ENCODE data around the gene CELA3A. TPM values are rescaled to one million over a fixed set of nuclear protein-coding genes. Genes with fewer than 3 reads are reported as not detected.
"Not testable (repeated sequence)": the region's sequence is repeated elsewhere in the genome, so short reads cannot be mapped to it uniquely, and the experiment has no call there.

CELA3A gene
- polyA plus RNA-seq, 3 donors, result not detected

DNA sequence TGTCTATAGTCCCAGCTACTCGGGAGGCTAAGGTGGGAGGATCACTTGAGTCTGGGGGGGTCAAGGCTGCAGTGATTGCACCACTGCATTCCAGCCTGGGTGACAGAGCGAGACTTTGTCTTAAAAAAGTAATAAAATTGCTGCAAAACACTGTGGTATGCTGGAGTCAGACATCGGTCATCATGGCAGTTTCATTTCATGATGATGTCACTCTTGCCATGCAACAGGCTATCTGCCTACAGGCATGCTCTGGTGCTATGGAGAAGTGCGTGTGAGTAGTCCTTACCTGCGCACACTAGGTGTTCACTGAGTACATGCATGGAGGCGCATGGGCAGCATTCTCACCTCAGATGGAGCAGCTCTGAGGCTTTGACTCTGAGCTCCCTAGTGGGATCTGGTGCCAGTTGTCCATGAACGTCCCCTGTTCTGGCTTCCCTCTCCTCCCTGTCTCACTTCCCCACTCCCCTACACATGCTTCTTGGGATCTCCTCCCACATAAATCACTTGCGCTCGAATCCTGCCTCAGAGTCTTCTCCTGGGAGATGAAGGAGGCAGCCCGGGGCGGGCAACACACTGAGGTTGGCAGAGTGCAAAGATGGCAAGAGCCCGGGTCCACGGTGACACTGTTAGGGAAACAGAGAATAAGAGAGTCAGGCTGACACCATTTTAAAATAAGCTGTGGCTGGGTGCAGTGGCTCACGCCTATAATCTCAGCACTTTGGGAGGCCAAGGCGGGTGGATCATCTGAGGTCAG lies 35.0 kb upstream of the CELA3A start:
- Histone ChIP-seq H3K27ac (ENCODE audit: low read depth in 1 of 2, low read length in 2 of 2) (no peak overlapping the region), H3K4me2 (replicated peaks; ENCODE audit: extremely low read depth, low read length, poor library complexity, severe bottlenecking) (no peak overlapping the region), H3K9ac (ENCODE audit: insufficient read depth, low read length, poor library complexity, severe bottlenecking) (no peak overlapping the region), H3K4me1 (ENCODE audit: control insufficient read depth in 1 of 2, insufficient read depth in 2 of 2, low read length in 2 of 2) (no peaks in the 10 kb centered on the region), H3K9me3 (replicated peaks in 1 of 2; ENCODE audit: control insufficient read depth in 1 of 2, insufficient read depth in 1 of 2, low read length in 2 of 2) (no peaks in the 10 kb centered on the region), H2AFZ (ENCODE audit: insufficient read depth, low read depth, low read length, poor library complexity, severe bottlenecking) (no peak overlapping the region), H3K79me2 (ENCODE audit: insufficient read depth, low read length) (no peaks in the 10 kb centered on the region), H3K4me3 (replicated peaks in 1 of 3; ENCODE audit: low read depth in 2 of 3, low read length in 3 of 3) (no peak overlapping the region), H3K36me3 (replicated peaks in 1 of 2; ENCODE audit: control insufficient read depth in 1 of 2, insufficient read depth in 2 of 2, low read length in 2 of 2) (no peaks in the 10 kb centered on the region), H4K20me1 (ENCODE audit: insufficient read depth, low read length) (no peaks in the 10 kb centered on the region), H3K27me3 (ENCODE audit: control insufficient read depth in 2 of 2, insufficient read depth in 2 of 2, low read length in 2 of 2) (no peaks in the 10 kb centered on the region)
- H3K27me3 Mint-ChIP-seq (ENCODE audit: low read depth in 3 of 3), result peaks cover 0 to 4% (median 3%) of the 10 kb centered on the region in 3 donors
- intact Hi-C loops (cut with micrococcal nuclease), result loop anchor here in 1 of 2 donors (10.0 kb wide), 1 partner anchor 262 kb away; no protein-coding TSS in a partner anchor
- peaks cover 4% of the 10 kb centered on the region for H3K4me1 Mint-ChIP-seq
- TF ChIP-seq, protein P1, sequence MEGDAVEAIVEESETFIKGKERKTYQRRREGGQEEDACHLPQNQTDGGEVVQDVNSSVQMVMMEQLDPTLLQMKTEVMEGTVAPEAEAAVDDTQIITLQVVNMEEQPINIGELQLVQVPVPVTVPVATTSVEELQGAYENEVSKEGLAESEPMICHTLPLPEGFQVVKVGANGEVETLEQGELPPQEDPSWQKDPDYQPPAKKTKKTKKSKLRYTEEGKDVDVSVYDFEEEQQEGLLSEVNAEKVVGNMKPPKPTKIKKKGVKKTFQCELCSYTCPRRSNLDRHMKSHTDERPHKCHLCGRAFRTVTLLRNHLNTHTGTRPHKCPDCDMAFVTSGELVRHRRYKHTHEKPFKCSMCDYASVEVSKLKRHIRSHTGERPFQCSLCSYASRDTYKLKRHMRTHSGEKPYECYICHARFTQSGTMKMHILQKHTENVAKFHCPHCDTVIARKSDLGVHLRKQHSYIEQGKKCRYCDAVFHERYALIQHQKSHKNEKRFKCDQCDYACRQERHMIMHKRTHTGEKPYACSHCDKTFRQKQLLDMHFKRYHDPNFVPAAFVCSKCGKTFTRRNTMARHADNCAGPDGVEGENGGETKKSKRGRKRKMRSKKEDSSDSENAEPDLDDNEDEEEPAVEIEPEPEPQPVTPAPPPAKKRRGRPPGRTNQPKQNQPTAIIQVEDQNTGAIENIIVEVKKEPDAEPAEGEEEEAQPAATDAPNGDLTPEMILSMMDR (IDR thresholded peaks at IDR 0.05), result no peak
- no peaks in the 10 kb centered on the region for H3K36me3 Mint-ChIP-seq
- H3K9me3 Mint-ChIP-seq, result peaks cover 0 to 2% (median 0%) of the 10 kb centered on the region in 7 donors
- no peak for DNase-seq
- H3K4me3 Mint-ChIP-seq, result no peak overlapping the region
- 88% methylated on average over 13 of the region's 15 CpGs for WGBS (ENCODE audit: insufficient coverage)
- no peak overlapping the region for H3K27ac Mint-ChIP-seq

DNA sequence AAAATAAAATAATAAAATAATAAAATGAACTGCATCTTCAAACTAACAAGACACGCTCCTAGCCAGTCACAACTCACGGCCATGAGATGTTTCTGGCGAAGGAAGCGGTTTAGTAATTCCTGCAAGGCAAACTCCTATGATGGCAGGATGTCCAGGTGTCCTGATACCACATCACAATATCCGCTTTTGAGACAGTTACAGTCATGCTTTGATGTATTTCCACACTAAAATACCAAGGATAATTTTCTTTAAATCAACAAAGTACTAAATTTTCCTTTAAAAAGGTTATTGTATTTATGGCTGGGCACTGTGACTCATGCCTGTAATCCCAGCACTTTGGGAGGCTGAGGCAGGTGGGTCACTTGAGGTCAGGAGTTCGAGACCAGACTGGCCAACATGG lies 34.2 kb upstream of the CELA3A start:
- H3K36me3 Mint-ChIP-seq; H3K9me3 ChIP-seq (replicated peaks in 1 of 2; ENCODE audit: control insufficient read depth in 1 of 2, insufficient read depth in 1 of 2, low read length in 2 of 2); H3K4me2 ChIP-seq (replicated peaks; ENCODE audit: extremely low read depth, low read length, poor library complexity, severe bottlenecking); H3K4me1 Mint-ChIP-seq; H2AFZ ChIP-seq (ENCODE audit: insufficient read depth, low read depth, low read length, poor library complexity, severe bottlenecking); H3K79me2 ChIP-seq (ENCODE audit: insufficient read depth, low read length); DNase-seq; H3K4me3 ChIP-seq (replicated peaks in 1 of 3; ENCODE audit: low read depth in 2 of 3, low read length in 3 of 3); H3K27ac ChIP-seq (ENCODE audit: low read depth in 1 of 2, low read length in 2 of 2); H3K9ac ChIP-seq (ENCODE audit: insufficient read depth, low read length, poor library complexity, severe bottlenecking); H3K27me3 ChIP-seq (ENCODE audit: control insufficient read depth in 2 of 2, insufficient read depth in 2 of 2, low read length in 2 of 2); H3K27ac Mint-ChIP-seq; H4K20me1 ChIP-seq (ENCODE audit: insufficient read depth, low read length); H3K27me3 Mint-ChIP-seq (ENCODE audit: low read depth in 3 of 3); H3K4me3 Mint-ChIP-seq; H3K36me3 ChIP-seq (replicated peaks in 1 of 2; ENCODE audit: control insufficient read depth in 1 of 2, insufficient read depth in 2 of 2, low read length in 2 of 2); H3K4me1 ChIP-seq (ENCODE audit: control insufficient read depth in 1 of 2, insufficient read depth in 2 of 2, low read length in 2 of 2); H3K9me3 Mint-ChIP-seq: not testable (repeated sequence)
- WGBS (ENCODE audit: insufficient coverage), result 100% methylated on average over 4 of the region's 6 CpGs
- intact Hi-C loops (cut with micrococcal nuclease), result loop anchor here in 1 of 2 donors (10.0 kb wide), 1 partner anchor 262 kb away; no protein-coding TSS in a partner anchor

DNA sequence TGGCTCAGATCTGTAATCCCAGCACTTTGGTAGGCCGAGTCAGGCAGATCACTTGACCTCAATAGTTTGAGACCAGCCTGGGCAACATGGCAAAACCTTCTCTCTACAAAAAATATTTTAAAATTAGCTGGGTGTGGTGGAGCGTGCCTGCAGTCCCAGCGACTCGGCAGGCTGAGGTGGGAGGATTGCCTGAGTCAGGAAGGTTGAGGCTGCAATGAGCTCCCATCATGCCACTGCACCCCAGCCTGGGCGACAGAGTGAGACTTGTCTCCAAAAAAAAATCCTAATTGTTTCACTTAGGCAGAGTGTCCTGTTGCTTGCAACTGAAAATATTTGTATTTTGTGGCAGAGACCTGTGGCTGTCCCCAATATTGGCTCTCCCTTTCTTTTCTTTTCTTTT lies 32.4 kb upstream of the CELA3A start:
- not testable (repeated sequence) for H3K27me3 Mint-ChIP-seq (ENCODE audit: low read depth in 3 of 3); H3K79me2 ChIP-seq (ENCODE audit: insufficient read depth, low read length); H3K36me3 Mint-ChIP-seq; H3K4me3 Mint-ChIP-seq; H4K20me1 ChIP-seq (ENCODE audit: insufficient read depth, low read length); H3K9me3 Mint-ChIP-seq; H3K4me2 ChIP-seq (replicated peaks; ENCODE audit: extremely low read depth, low read length, poor library complexity, severe bottlenecking); H3K4me1 ChIP-seq (ENCODE audit: control insufficient read depth in 1 of 2, insufficient read depth in 2 of 2, low read length in 2 of 2); H3K4me3 ChIP-seq (replicated peaks in 1 of 3; ENCODE audit: low read depth in 2 of 3, low read length in 3 of 3); H3K27me3 ChIP-seq (ENCODE audit: control insufficient read depth in 2 of 2, insufficient read depth in 2 of 2, low read length in 2 of 2); H3K9ac ChIP-seq (ENCODE audit: insufficient read depth, low read length, poor library complexity, severe bottlenecking); H2AFZ ChIP-seq (ENCODE audit: insufficient read depth, low read depth, low read length, poor library complexity, severe bottlenecking); H3K36me3 ChIP-seq (replicated peaks in 1 of 2; ENCODE audit: control insufficient read depth in 1 of 2, insufficient read depth in 2 of 2, low read length in 2 of 2); H3K27ac ChIP-seq (ENCODE audit: low read depth in 1 of 2, low read length in 2 of 2); H3K9me3 ChIP-seq (replicated peaks in 1 of 2; ENCODE audit: control insufficient read depth in 1 of 2, insufficient read depth in 1 of 2, low read length in 2 of 2); DNase-seq; H3K4me1 Mint-ChIP-seq
- intact Hi-C loops (cut with micrococcal nuclease), result loop anchor here in 1 of 2 donors (10.0 kb wide), 1 partner anchor 264 kb away; no protein-coding TSS in a partner anchor
- no CpG with 5 or more reads among the region's 5 CpGs for WGBS (ENCODE audit: insufficient coverage)
- H3K27ac Mint-ChIP-seq, result peak overlapping the region in 1 of 7 donors; percentile 22

DNA sequence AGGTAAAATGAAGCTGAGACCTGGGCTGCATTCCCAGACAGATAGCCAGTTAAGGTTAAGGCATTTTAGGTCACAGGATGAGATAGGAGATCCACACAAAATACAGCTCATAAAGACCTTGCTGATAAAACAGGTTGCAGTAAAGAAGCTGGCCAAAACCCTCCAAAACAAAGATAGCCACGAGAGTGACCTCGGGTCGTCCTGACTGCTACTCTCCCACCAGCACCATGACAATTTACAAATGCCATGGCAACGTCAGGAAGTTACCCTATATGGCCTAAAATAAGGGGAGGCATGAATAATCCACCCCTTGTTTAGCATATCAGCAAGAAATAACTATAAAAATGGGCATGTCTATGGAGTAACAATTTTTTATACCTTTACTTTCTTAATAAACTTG lies 30.9 kb upstream of the CELA3A start:
- H3K36me3 Mint-ChIP-seq; H3K27me3 Mint-ChIP-seq (ENCODE audit: low read depth in 3 of 3); H4K20me1 ChIP-seq (ENCODE audit: insufficient read depth, low read length); intact Hi-C loops (cut with micrococcal nuclease); H2AFZ ChIP-seq (ENCODE audit: insufficient read depth, low read depth, low read length, poor library complexity, severe bottlenecking); H3K4me2 ChIP-seq (replicated peaks; ENCODE audit: extremely low read depth, low read length, poor library complexity, severe bottlenecking); H3K27me3 ChIP-seq (ENCODE audit: control insufficient read depth in 2 of 2, insufficient read depth in 2 of 2, low read length in 2 of 2); DNase-seq; H3K9me3 Mint-ChIP-seq; H3K27ac ChIP-seq (ENCODE audit: low read depth in 1 of 2, low read length in 2 of 2); H3K36me3 ChIP-seq (replicated peaks in 1 of 2; ENCODE audit: control insufficient read depth in 1 of 2, insufficient read depth in 2 of 2, low read length in 2 of 2); H3K9ac ChIP-seq (ENCODE audit: insufficient read depth, low read length, poor library complexity, severe bottlenecking); H3K79me2 ChIP-seq (ENCODE audit: insufficient read depth, low read length); H3K9me3 ChIP-seq (replicated peaks in 1 of 2; ENCODE audit: control insufficient read depth in 1 of 2, insufficient read depth in 1 of 2, low read length in 2 of 2); H3K4me1 Mint-ChIP-seq; H3K4me1 ChIP-seq (ENCODE audit: control insufficient read depth in 1 of 2, insufficient read depth in 2 of 2, low read length in 2 of 2); H3K4me3 ChIP-seq (replicated peaks in 1 of 3; ENCODE audit: low read depth in 2 of 3, low read length in 3 of 3); H3K4me3 Mint-ChIP-seq: not testable (repeated sequence)
- WGBS (ENCODE audit: insufficient coverage), result 80% methylated on average over 1 of the region's 4 CpGs
- peak overlapping the region in 1 of 7 donors; percentile 63 for H3K27ac Mint-ChIP-seq

Measured in CD14-positive monocyte (primary cell).